Dedifferentiated amniotic fluid mesenchymal stem cell (primary cell): ENCODE results near the gene STAC2.
"Not testable (repeated sequence)": the region's sequence is repeated elsewhere in the genome, so short reads cannot be mapped to it uniquely, and the experiment has no call there.

Experiments
- DNase-seq: peaks from one replicate; pipeline ENCODE4 v3.0.0-alpha.2; 2016; ENCODE audit errors: extremely low spot score

The STAC2 gene

DNA sequence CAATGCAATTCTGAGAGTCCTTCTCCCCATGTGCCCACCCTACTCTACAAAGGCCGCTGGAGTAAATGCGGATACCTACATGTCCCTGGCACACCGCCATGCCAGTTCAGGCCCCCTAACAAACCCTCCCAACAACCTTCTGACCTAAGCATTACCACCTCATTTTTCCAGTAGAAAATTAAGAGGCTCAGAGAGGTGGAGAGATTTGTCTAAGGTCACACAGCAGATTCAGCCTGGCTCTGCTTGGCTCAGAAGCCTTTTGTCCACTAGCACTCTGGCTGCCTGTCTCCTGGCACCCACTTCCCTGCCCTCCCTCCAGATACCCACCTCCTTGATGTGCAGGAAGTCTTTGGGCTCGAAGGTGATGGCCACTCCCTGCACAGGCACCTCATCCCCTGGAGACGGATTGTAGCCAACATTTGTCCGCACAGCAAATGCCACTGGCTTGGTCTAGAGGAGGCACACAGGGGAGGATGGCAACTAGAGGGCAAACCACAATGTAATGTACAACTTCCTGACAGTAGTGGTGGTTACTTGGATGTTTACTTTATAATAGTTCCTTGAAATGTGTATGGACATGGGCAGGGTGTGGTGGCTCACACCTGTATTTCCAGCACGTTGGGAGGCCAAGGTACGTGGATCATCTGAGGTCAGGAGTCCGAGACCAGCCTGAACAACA lies 38.5 kb downstream of the STAC2 start:
- no peak for DNase-seq

DNA sequence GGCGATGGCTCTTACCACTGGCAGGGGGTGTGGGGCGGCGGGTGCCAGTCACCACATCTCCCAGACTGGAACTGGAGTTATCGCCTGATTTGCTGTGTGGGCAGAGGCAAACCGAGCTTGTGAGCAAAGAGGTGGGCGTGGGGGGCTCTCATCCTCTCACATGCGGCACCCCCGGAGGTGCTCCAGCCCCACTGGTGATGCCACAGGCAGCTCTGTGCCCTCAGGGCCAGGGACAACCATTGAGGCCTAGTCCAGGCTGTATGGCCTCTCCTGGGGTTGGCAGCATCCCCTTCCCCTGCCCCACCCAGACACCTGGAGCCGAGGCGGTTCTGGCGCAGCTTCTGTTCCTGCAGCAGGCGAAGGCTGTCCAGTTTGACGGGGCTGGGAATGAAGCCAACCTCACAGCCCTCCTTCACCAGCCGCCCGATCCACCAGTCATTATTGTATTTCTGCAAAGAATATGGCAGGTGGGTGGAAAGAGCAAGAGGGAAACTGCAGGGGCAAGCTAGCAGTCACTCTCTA lies 39.2 kb downstream of the STAC2 start:
- DNase-seq = no peak

DNA sequence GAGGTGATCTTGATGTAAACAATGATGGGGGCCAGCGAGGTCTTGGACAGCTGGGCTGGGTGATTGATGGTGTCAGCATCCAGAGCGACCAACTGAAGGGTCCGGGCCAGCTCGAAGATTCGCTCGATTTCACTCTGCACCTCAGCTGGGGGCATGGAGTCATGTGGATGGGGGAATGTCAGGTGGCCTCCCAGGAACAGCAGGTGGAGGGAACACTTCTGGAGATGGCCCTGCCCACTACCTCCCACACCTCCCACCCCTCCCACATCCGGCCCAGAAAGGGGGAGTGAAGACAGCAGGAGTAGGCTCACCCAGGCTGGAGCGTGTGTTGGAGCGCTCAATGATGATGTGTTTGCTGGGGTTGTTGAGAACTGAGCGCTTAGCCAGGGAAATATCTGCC lies 42.0 kb downstream of the STAC2 start:
- DNase-seq = no peak

DNA sequence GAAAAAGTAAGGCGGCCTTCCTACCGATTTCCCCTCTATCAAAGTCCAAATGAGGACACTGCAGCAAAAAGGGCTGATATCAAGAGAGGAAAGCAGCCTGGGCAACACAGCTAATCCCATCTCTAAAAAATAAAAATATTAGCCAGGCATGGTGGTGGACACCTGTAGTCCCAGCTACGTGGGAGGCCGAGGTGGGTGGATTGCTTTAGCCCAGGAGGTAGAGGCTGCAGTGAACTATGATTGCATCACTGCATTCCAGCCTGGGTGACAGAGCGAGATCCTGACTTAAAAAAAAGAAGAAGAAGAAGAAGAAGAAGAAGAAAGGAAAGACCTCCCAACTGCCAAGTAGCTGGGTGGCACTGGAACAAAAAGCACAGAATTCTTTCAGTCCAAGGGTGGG lies 42.7 kb downstream of the STAC2 start:
- DNase-seq = no peak

DNA sequence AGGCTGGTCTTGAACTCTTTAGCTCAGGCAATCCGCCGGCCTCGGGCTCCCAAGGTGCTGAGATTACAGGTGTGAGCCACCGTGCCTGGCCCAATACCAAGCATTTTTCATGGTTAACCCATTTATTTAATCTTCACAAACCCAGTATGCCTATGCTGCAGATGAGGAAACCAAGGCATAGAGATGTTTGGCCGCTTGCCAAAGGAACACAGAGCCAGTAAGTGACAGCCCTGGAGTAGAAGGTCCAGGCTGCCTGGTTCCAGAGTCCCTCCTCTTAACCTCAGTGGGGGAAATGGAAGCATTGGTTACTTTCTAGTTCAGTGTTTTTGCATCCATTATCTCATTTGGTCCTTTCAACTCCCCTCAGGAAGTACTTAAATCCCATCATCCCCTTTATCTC lies 44.4 kb downstream of the STAC2 start:
- no peak for DNase-seq

DNA sequence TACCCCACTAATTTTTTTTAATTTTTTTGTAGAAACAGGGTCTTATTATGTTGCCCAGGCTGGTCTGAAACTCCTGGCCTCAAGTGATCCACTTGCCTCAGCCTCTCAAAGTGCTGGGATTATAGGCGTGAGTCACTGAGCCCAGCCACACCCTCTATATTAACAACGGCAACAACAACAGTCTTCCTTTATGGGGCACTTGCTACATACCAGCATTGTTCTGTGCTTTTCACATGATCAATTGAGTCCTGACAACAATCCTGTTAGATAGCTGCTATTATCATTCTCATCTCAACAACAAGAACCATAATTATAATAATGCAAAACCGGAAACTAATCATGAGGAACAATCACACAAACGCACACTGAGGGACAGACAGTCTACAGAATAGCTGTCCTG lies 47.2 kb downstream of the STAC2 start:
- peak; percentile 63 for DNase-seq

DNA sequence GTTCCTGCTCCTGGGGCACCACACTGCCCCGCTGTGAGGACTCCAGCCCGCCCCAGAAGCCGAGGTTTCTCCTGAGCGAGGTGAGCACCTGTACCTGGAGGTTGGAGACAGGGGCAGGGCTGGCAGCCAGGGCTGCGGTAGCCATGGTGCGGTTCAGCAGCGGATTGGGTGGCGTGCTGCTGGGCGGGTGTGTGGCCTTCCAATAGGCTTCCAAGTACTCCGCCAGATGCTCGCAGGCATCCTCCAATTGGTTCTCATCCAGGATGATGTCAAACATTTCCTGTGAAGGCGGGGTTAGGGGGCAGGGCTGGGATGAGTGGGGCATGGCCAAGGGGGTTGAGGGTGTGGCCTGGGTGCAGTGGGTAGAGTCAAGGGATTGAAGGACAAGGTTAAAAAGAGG lies 48.5 kb downstream of the STAC2 start:
- no peak for DNase-seq

DNA sequence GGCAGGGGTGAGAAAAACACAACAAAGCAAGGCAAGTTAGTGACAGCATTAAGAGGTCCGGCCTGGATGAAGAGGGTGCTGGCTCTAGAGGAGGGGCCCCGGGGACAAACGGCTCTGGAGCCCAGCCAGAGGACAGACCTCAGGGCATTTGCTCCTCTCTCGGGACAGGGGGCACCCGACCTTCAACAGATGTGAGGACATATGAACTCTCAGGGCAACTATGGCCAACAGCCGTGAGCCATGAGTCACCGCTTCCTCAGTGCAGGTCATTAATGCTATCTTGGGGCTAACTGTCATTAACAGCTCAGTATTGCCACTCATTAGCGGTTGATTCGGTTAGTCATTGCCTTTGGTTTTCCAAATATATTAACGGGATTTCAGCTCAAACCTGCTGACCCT lies 50.1 kb downstream of the STAC2 start:
- DNase-seq = no peak

DNA sequence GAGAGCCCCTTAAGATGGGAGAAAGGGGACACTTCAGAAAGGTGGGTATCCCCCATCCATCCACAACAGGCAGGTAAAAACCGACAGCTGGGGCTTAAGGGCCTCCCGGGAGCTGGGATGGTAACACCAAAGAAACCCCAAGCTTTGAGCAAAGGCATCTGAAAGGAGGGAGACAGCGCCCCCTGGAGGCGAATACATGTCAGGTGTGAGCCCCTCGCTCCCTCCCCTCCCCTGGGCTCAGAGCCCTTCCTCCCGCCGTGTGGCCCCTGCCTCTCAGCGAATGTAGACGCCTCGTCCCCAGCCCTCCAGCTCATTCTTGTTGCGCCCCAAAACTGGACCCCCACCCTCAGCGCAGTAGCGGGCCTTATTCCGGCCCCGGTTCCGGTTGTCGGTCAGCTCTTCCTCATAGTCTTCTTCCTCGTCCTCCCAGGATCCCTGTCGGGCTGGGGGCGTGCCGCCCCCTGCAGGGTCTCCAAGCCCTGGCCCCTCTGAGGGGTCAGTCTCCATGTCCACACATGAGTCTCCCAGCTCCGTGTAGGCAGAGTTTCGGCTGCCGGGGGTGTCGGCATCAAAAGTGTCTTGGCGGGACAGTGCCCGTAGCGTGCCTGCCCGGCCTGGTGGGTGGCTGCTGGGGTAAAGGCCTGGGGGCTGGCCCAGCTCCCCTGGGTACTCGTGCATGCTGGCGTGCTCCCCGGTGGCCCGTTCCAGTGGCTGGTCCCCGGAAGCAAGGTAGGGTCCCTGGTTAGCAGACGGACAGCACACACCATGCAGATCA lies 50.6 kb downstream of the STAC2 start:
- peak; percentile 49 for DNase-seq

DNA sequence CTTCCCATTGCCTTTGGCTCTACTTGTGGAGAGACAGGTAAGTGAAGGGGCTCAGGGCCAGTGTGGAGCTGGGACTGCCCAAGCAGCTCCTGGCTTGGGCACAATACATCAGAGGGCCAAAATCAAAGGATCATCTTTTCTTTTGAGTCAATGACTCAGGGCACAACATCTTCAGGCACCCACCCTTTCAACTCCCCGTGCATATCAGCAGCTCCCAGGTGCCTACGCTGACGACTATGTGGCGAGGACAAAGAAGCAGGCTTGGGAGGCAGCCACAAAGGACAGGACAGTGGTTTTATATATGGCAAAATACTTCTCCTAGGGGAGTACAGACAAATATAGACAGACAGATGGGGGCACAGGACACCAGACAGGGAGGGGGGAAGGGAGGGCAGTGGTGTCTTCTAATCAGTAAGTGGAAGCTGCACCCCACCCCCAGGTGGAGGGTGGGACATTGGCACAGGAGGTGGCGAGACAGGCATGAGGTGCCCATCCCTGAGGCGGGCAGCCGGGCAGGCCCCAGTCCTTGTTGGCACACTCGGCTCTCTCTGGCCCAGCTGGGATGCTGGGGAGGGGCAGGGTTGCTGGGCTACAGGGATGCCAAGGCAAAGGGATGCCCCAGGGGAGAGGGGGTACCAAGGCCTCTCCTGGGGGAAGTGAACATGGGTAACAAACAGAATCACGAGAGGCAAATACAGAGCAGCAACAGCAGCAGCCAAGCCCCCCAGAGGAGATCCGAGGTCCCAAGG lies 52.0 kb downstream of the STAC2 start:
- DNase-seq = no peak

DNA sequence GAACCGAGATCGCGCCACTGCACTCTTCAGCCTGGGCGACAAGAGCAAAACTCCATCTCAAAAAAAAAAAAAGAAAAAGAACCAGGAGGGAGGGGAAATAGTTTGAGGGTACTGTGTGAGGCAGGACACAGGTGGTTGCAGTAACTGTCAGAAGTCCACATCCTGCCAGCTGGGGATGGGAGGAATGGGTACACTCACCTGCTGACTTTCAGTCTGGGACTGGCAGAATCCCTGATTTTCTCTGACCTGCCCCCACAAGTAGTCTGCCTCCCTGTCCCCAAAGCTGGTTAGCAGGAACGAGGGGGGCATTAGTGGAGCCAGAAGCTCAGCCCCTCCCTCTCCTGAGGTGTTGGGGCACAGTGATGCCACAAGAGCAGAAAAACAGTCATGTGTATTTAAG lies 52.7 kb downstream of the STAC2 start:
- no peak for DNase-seq

DNA sequence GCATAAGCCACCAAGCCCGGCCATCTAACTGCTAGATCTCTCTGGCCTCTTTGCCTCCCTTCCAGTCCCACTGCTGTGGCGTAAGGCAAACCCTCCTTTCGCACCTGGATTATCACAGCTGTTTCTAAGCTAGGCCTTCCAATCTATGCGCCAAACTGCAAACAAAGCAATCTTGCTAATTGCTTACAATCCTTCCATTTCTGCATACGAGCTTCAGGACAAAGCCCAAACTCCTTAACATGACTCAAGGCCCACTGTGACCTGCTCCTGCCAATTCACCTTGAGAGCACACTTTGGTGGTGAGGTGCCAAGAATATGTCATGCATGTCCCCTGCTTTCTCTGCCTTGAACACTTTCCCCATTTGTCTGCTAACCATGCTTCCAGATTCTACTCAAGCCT lies 53.8 kb downstream of the STAC2 start:
- no peak for DNase-seq

DNA sequence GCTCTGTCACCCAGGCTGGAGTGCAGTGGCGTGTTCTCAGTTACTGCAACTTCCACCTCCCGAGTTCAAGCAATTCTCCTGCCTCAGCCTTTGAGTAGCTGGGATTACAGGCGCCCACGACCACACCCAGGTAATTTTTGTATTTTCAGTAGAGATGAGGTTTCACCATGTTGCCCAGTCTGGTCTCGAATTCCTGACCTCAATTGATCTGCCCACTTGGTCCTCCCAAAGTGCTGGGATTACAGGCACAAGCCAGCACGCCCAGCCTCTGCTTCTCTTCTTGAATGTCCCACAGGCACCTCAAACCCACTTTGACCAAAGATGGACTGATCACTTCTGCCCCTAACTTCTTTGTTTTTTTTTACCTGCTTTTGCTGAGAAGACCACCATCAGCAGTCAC lies 55.2 kb downstream of the STAC2 start:
- DNase-seq = no peak

DNA sequence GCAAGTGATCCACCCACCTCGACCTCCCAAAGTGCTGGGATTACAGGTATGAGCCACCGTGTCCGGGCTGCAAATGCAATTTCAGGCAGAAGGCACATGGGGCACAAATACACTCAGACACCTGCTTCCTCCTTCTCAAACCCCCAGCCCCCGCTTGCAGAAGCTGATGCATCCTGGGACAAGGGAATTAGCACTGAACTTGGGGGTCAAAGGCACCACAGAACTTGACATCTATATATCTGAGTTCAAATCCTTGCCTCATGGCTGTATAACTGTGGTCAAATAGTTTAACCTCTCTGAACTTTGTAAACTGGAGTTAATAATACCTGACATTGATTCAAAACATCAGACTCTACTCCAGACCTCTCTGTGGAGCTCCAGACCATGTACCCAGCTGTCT lies 55.6 kb downstream of the STAC2 start:
- DNase-seq = no peak

DNA sequence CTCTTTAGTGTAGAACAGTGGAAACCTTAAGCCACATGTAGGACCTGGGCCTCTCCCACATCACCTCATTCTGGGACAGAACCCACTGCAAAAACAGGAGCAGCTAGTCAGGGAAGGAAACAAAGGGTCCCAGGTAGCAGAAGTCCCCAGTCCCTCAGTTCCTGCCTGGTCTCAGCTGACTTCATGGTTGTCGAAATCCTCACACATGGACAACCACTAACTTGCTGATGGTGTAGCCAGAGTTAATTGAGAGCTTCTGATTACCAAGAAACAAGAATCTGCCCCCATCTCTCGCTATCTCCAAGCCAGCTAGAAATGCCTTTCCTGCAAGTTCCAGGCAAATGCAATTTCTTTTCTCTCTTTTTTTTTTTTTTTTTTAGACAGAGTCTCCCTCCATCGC lies 56.2 kb downstream of the STAC2 start:
- DNase-seq = no peak

DNA sequence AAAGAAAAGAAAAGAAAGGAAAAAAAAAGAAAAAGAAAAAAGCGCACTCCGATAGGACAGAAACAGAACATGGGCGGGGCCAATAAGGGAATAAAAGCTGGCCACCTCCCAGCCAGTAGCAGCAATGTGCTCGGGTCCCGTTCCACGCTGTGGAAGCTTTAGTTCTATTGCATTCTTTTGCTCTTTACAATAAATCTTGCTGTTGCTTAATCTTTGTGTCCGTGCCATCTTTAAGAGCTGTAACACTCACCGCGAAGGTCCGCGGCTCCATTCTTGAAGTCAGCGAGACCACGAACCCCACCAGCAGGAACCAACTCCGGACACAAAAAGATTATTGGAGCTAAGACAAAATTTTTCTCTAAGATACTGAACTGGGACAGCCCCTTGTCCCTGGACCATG lies 56.6 kb downstream of the STAC2 start:
- no peak for DNase-seq

DNA sequence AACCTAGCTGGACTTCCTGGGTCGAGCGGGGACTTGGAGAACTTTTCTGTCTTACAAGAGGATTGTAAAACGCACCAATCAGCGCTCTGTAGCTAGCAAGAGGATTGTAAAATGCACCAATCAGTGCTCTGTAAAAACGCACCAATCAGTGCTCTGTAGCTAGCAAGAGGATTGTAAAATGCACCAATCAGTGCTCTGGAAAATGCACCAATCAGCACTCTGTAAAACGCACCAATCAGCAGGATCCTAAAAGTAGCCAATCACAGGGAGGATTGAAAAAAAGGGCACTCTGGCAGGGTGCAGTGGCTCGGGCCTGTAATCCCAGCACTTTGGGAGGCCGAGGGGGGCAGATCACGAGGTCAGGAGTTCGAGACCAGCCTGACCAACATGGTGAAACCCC lies 57.2 kb downstream of the STAC2 start:
- not testable (repeated sequence) for DNase-seq

DNA sequence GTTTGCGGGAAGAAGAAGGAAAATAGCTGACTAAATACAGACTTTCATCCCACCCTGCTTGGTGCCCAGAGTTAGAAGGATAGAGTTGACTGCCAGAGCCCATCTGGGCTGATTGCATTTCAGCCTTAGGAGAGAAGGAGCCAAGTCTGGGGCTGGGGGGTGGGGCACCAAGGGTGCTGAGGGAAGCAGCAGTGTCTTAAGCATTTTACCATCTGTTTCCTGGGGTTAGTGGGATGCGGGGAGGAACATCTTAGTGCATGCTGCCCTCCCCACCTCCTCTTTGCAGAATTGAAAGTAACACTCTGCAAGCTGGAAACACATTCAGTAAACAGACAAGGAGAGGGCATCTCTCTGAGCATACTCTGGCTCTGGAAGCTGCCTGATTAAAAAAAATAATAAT lies 58.3 kb downstream of the STAC2 start:
- DNase-seq = no peak

DNA sequence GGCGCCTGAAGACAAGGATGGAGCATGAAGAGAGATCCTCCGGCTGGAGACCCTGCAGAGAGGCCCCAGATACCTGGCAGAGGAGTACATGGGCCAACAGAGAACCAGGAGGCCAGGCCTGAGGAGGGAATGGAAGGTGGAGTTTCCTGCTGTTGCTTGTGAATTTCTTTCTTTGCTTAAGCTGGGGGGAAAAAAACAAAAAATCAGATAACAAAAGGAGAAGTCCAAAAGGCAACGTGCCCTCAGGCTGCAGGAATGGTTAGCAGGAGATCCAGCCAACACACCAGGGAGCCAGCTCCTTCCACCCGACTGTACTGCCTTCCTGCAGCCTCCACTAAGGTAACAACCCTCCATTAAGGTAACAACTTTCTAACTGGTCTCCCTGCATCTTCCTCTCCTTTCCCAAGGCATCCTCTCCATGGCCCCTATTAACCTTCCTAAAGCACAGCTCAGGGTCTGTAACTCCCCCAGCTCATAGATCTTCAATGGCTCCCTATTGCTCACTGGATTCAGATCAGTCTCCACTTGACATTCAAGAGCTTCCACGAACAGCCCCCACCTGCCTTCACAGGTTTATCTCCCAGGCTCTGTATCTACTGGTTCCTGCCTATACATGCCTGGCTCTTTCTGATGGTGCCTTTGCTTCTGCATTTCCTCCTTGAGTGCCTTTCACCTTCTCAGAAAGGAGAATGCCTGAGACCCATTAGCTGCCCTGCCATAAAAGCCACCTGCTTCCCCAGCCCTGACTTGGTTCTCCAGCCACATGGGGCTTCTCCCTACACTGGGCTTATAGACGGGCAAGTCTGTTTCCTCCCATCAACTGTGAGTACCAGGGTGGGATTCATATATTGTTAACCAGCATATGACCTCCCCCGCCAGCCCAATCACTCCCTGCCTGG lies 59.1 kb downstream of the STAC2 start:
- no peak for DNase-seq

DNA sequence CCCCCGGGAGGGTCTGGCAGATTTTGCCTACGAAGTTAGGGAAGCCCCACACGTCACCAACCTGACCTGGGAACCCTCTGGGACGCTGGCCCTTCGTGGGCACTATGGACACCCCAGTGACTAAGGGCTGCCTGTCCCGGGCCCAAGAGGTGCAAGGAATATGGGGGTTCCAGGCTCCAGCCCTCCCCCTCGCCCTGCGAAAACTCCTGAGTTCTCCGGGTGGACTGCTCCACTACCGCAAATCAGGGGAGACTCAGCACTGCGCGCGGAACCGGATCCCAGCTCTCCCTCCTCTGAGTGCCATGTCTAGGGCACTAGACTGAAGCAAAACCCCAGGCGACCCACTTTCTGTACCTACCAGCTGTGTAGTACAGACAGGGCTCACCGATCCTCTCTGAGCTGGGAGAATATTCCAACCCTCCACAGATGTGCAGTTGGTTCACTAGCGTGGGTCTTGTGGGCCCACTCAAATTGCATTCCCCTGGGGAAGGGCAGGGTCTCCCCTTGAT lies 59.9 kb downstream of the STAC2 start, which contains the start of gene ARL5C:
Gene ARL5C (minus strand): TSS at position 321 of the 509 bp plus-strand sequence. CDS start 401 bp downstream, outside the sequence.
- no peak for DNase-seq

DNA sequence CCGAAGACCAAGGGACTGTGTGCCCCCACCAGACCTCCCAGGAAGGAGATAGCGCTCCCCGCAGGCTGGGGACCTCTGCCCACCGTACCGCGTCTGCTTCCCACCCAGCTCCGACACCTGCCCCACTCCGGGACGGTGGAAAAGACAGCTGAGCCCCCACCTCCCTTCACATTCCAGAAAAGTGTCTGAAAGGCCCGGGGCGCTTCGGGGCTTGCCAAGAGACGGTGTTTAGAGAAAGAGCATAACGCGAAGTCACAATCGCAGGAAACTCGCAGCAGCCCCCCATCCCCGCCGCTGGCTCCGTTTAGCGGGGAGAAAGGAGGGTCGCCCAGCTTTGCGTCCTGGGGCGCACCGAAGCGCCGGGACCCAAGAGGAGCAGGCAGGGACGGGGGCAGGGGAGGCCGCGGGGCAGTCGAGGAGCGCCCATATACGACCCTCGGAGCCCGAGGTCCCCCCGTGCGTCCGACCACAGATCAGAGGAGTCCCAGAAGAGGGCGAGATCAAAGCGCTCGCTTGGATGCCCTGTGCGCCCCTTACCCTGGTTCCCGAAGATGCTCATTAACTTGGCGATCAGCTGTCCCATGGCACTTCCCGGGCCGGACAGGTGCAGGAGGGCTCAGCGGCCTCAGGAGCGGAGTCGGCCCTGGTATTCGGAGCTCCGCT lies 60.4 kb downstream of the STAC2 start:
- no peak for DNase-seq
